Fibroblast of villous mesenchyme (primary cell): Measurements from ENCODE around the gene MGRN1. TPM values are rescaled to one million over a fixed set of nuclear protein-coding genes. Genes with fewer than 3 reads are reported as not detected.

Source experiments
- DNase-seq: peaks from one replicate; pipeline ENCODE4 v3.0.0-alpha.2; 2010; ENCODE audit warnings: low read depth
- H3K4me3 ChIP-seq: 2 replicates; pipeline ENCODE4 v1.5.1; 2011; ENCODE audit warnings: low read depth, mild to moderate bottlenecking, low read length
- CTCF ChIP-seq: IDR thresholded peaks from 2 replicates; pipeline ENCODE4 v1.5.1; 2012; ENCODE audit warnings: low read depth, mild to moderate bottlenecking, low read length; ENCODE audit not compliant: insufficient read depth
- total RNA-seq: library from RNA; depleted of rRNA; stranded (reverse); fragments of >200 nt; gene quantifications from 2 replicates; pipeline ENCODE4 v1.2.3, GENCODE V29; 2012

Gene MGRN1
- total RNA-seq, 1 donor = 43.2 TPM

GRCh38 chr16:4613636-4614570, 10.7 kb upstream of the MGRN1 start:
- peak; percentile 44 for DNase-seq
- TF ChIP-seq CTCF = no peak
- H3K4me3 ChIP-seq = peak overlapping the region; percentile 64

- peak; percentile 93 for DNase-seq
- no peak for TF ChIP-seq CTCF
- peak within 1 kb of the TSS; percentile 64 for H3K4me3 ChIP-seq
These were observed 9.8 kb upstream of the MGRN1 start, which contains the start of gene UBALD1 for GRCh38 chr16:4614571-4615383. UBALD1 (minus strand) TSS chr16:4614888; CDS start chr16:4614797, 91 bp downstream.

GRCh38 chr16:4615384-4616046, 9.1 kb upstream of the MGRN1 start:
- no peak for DNase-seq
- no peak for TF ChIP-seq CTCF
- H3K4me3 ChIP-seq = peak overlapping the region; percentile 64

GRCh38 chr16:4616047-4616811, 8.4 kb upstream of the MGRN1 start:
- peak; percentile 30 for TF ChIP-seq CTCF
- DNase-seq = peak; percentile 100
- peak overlapping the region; percentile 63 for H3K4me3 ChIP-seq

GRCh38 chr16:4617880-4618279, 6.7 kb upstream of the MGRN1 start:
- no peak for DNase-seq
- H3K4me3 ChIP-seq = no peak overlapping the region
- no peak for TF ChIP-seq CTCF
